Activated T-helper 2 cell treated with anti-CD3 and anti-CD28 coated beads, Interferon-gamma antibody, Interleukin-2, Interleukin-4, amounts not matched to agents 10 μg/mL and 5 μg/mL and 100 μg/mL, durations not matched to agents 14 hours and 24 hours and 36 hours (primary cell): ENCODE measurements around the gene TTYH1. TPM values are rescaled to one million over a fixed set of nuclear protein-coding genes. Genes with fewer than 3 reads are reported as not detected.

Experiments used
- DNase-seq: peaks from one replicate; pipeline ENCODE4 v3.0.0; 2021; ENCODE audit warnings: low spot score
- H3K27ac Mint-ChIP-seq: one replicate; pipeline ENCODE4 v1.8.0; 2021; ENCODE audit warnings: mixed read lengths
- H3K27me3 Mint-ChIP-seq: one replicate; pipeline ENCODE4 v1.8.0; 2021; ENCODE audit warnings: low read depth, mixed read lengths
- H3K36me3 Mint-ChIP-seq: one replicate; pipeline ENCODE4 v1.8.0; 2021; ENCODE audit warnings: low read depth, mixed read lengths
- H3K4me1 Mint-ChIP-seq: one replicate; pipeline ENCODE4 v1.8.0; 2021; ENCODE audit warnings: low read depth, mixed read lengths
- H3K4me3 Mint-ChIP-seq: one replicate; pipeline ENCODE4 v1.8.0; 2021; ENCODE audit warnings: low read depth, mild to moderate bottlenecking, moderate library complexity, mixed read lengths
- H3K9me3 Mint-ChIP-seq: one replicate; pipeline ENCODE4 v1.8.0; 2021; ENCODE audit warnings: mixed read lengths
- intact Hi-C: fragments of 100-400 bp; cut with micrococcal nuclease; formaldehyde crosslinking; loops from one replicate; pipeline ENCODE4 v1.15.1; 2023
- total RNA-seq: library from RNA; stranded (reverse); gene quantifications from 2 replicates; pipeline ENCODE4 v1.2.3, GENCODE V29; 2022

TTYH1 gene
- total RNA-seq, 1 donor from 2014 or later = 0.50 TPM

- no peaks in the 10 kb centered on the region for H3K36me3 Mint-ChIP-seq
- no peaks in the 10 kb centered on the region for H3K9me3 Mint-ChIP-seq
- H3K27me3 Mint-ChIP-seq = peaks cover 13% of the 10 kb centered on the region
- H3K4me3 Mint-ChIP-seq = no peak overlapping the region
- H3K27ac Mint-ChIP-seq = no peak overlapping the region
- H3K4me1 Mint-ChIP-seq = peaks cover 14% of the 10 kb centered on the region
- intact Hi-C loops = no loop called here
- no peak for DNase-seq
These were observed 4.8 kb downstream of the TTYH1 start for GRCh38 chr19:54420068-54420382.

DNA sequence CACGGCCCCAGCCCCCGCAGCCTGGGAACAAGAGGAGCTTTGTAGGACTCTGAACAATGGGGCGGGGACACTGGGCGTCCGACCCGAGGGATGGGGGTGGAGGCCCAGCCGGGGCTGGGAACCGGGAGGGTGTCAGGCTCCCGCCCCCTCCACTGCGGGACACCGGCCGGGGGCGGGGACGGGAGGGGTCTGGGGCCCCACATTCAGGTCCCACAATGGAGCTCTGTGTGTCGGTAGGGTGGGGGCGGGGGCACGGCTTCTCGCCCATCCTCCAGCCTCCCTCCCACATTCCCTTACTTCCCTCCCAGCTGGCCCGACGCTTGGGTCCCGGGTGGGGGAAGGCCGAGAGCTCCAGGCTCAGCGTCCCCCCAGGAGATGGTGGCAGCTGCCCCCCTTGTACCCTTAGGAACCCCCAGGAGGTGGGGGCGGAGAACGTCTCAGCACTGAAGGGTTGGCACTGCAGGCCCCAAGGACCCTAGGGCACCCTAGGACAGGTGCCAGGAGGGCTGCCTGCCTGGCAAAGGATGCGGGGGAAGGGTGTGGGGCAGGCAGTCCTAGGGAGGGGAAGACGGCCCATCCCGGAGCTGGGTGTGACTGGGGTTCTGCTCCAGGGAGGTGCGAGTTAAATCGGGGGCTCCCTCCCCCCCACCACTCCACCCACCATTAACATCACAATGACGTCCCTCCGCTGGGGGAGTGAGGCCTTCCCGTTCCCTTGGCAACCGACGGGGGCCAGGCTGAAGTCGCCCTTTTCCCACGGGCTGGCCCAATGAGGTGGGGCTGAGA is 5.3 kb downstream of the TTYH1 start:
- Mint-ChIP-seq H3K4me3 (no peak overlapping the region), H3K27me3 (peaks cover 13% of the 10 kb centered on the region), H3K9me3 (no peaks in the 10 kb centered on the region), H3K4me1 (peaks cover 14% of the 10 kb centered on the region), H3K36me3 (no peaks in the 10 kb centered on the region), H3K27ac (no peak overlapping the region)
- no peak for DNase-seq
- intact Hi-C loops = no loop called here

GRCh38 chr19:54421169-54421516 is 5.9 kb downstream of the TTYH1 start:
- Mint-ChIP-seq H3K4me1 (peaks cover 14% of the 10 kb centered on the region), H3K4me3 (no peak overlapping the region), H3K27ac (no peak overlapping the region), H3K9me3 (no peaks in the 10 kb centered on the region), H3K36me3 (no peaks in the 10 kb centered on the region), H3K27me3 (peaks cover 8% of the 10 kb centered on the region)
- no peak for DNase-seq
- intact Hi-C loops = no loop called here

- intact Hi-C loops = no loop called here
- Mint-ChIP-seq H3K4me3 (no peak overlapping the region), H3K36me3 (no peaks in the 10 kb centered on the region), H3K4me1 (peaks cover 14% of the 10 kb centered on the region), H3K27me3 (peaks cover 8% of the 10 kb centered on the region), H3K9me3 (no peaks in the 10 kb centered on the region), H3K27ac (no peak overlapping the region)
- DNase-seq = no peak
These were observed 6.3 kb downstream of the TTYH1 start for GRCh38 chr19:54421521-54421920.

DNA sequence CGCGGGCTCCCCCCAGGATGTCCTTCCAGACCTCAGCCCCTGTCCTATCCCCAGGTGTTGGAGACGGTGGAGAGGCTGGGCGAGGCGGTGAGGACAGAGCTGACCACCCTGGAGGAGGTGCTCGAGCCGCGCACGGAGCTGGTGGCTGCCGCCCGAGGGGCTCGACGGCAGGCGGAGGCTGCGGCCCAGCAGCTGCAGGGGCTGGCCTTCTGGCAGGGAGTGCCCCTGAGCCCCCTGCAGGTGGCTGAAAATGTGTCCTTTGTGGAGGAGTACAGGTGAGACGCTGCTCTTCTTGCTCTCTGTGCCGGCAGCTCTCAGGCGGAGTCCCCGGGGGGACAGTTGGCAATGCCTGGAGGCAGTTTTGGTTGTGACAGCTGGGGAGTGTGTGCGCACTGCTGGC is 6.9 kb downstream of the TTYH1 start:
- no peak for DNase-seq
- Mint-ChIP-seq H3K36me3 (no peaks in the 10 kb centered on the region), H3K4me3 (no peak overlapping the region), H3K9me3 (no peaks in the 10 kb centered on the region), H3K4me1 (peaks cover 13% of the 10 kb centered on the region), H3K27me3 (peaks cover 6% of the 10 kb centered on the region), H3K27ac (no peak overlapping the region)
- intact Hi-C loops = no loop called here

- no peak overlapping the region for H3K4me3 Mint-ChIP-seq
- no peaks in the 10 kb centered on the region for H3K9me3 Mint-ChIP-seq
- DNase-seq = no peak
- H3K36me3 Mint-ChIP-seq = no peaks in the 10 kb centered on the region
- H3K4me1 Mint-ChIP-seq = no peaks in the 10 kb centered on the region
- intact Hi-C loops = no loop called here
- H3K27ac Mint-ChIP-seq = no peak overlapping the region
- H3K27me3 Mint-ChIP-seq = peaks cover under 1% of the 10 kb centered on the region
These were observed 8.9 kb downstream of the TTYH1 start for GRCh38 chr19:54424201-54424600.

DNA sequence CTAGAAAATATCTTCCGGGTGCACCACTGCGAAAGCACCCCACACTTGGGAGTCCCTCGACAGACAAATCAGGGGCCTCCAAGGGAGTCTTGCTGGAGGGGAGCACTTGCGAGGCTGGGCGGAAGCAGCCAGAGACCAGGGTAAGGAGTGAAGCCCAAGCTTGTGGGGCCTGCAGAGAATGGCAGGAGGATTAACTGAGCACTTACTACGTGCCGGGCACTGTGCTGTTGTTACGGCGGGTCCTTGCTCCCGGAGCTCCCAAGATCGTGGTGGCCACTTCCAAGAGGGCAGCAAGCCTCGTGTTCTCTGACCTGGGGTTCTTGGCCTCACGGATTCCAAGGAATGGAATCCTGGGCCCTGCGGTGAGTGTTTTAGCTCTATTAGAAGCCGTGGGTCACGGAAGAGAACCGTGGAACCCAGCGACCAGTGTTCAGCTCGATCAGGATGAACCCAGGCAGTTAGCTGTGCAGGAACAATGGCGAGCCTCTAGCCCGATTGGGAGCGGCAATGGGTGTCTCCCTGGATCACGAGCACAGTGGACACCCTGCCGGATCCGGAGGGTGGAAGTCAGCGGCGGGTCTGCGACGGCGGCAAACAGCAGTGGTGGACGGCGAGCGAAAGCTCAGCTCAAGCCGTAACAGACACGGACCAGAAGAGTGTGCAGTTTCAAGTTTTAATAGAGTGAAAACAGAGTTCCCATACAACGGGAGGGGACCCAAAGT is 9.6 kb downstream of the TTYH1 start:
- DNase-seq = no peak
- H3K27me3 Mint-ChIP-seq = peaks cover 5% of the 10 kb centered on the region
- no peak overlapping the region for H3K4me3 Mint-ChIP-seq
- no peaks in the 10 kb centered on the region for H3K9me3 Mint-ChIP-seq
- no peak overlapping the region for H3K27ac Mint-ChIP-seq
- intact Hi-C loops = no loop called here
- H3K36me3 Mint-ChIP-seq = no peaks in the 10 kb centered on the region
- H3K4me1 Mint-ChIP-seq = no peaks in the 10 kb centered on the region

GRCh38 chr19:54425382-54425723 is 10.1 kb downstream of the TTYH1 start:
- no peak for DNase-seq
- intact Hi-C loops = no loop called here
- peaks cover 5% of the 10 kb centered on the region for H3K27me3 Mint-ChIP-seq
- no peaks in the 10 kb centered on the region for H3K4me1 Mint-ChIP-seq
- no peaks in the 10 kb centered on the region for H3K9me3 Mint-ChIP-seq
- H3K27ac Mint-ChIP-seq = no peak overlapping the region
- H3K36me3 Mint-ChIP-seq = no peaks in the 10 kb centered on the region
- H3K4me3 Mint-ChIP-seq = no peak overlapping the region

DNA sequence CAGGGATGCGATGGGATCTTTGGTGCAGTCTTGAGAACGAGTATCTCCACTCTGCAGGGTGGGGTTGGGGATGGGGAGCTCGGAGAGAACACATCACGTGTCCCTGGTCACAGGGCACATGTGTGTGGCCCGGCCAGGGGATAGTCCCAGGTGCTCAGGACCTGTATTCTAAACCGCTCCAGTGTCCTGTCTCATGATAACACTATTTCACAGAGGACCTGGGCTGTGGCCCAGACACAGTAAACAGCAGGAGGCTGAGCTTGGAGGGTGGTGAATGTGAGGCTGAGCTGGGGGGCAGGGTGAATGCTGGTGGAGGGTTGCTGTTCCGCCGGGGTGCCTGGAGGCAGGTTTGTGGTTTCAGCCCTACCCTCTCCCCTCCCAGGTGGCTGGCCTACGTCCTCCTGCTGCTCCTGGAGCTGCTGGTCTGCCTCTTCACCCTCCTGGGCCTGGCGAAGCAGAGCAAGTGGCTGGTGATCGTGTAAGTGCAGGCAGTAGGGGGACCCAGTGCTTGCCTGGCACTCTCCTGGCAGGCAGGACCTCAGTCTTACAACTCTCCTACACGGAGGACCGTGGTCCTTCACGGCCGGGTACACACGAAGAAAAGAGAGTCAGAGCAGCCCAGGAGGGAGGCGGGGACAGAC is 11.1 kb downstream of the TTYH1 start:
- peaks cover 5% of the 10 kb centered on the region for H3K27me3 Mint-ChIP-seq
- H3K9me3 Mint-ChIP-seq = no peaks in the 10 kb centered on the region
- DNase-seq = no peak
- no peaks in the 10 kb centered on the region for H3K36me3 Mint-ChIP-seq
- H3K27ac Mint-ChIP-seq = no peak overlapping the region
- H3K4me3 Mint-ChIP-seq = no peak overlapping the region
- H3K4me1 Mint-ChIP-seq = no peaks in the 10 kb centered on the region
- intact Hi-C loops = no loop called here

DNA sequence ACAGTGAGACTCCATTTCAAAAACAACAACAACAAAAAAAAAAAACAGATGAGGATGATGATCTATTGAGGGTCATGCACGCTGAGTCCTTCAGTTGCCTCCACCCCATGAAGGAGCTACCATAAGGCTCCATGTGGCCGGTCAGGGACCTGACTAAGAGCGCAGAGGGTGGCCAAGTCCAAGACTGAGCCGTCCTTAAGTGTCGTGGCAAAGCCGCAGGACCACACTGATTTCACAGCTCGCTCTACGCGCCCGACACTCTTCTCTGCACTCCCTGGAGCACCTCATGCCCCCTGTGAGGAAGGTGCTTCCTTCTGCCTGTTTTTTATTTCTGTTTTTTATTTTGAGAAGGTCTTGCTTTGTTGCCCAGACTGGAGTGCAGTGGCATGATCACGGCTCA is 12.3 kb downstream of the TTYH1 start:
- Mint-ChIP-seq H3K36me3 (no peaks in the 10 kb centered on the region), H3K27ac (no peak overlapping the region), H3K9me3 (no peaks in the 10 kb centered on the region), H3K27me3 (peaks cover 5% of the 10 kb centered on the region), H3K4me3 (no peak overlapping the region), H3K4me1 (no peaks in the 10 kb centered on the region)
- intact Hi-C loops = no loop called here
- no peak for DNase-seq

DNA sequence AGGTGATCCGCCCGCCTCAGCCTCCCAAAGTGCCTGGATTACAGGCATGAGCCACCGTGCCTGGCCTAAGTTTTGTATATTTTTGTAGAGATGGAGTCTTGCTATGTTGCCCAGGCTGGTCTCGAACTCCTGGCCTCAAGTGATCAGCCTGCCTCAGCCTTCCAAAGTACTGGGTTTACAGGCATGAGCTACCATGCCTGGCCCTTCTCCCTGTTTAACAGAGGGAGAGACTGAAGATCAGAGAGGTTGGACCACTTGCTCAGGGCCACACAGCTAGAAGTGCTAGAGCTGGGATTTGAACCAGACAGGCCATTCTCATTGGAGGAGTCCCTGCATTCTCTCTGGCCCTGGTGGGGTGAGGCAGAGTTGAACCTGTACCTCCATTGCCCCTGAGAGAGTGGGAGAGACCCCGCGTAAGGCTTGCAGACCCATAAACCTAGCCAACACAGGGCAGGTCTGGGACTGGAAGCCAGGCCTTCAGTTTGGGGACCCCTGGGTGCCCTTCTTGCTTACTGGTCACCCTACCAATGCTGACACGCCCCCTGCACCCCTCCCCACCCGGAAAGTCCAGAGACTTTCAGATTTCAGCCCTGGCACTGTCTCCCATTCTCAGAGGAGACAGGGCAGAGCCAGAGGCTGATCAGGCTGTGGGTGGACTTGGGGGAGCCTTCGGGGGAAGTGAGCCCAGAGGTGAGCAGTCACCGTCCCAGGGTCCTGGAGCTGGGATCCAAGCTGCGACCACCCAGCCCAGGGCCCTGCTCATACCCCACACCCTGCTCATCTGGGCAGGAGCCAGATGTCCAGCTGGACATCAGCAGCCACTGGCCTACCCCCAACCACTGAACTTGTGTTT is 13.3 kb downstream of the TTYH1 start:
- intact Hi-C loops = no loop called here
- Mint-ChIP-seq H3K27ac (no peak overlapping the region), H3K27me3 (peaks cover 5% of the 10 kb centered on the region), H3K9me3 (no peaks in the 10 kb centered on the region), H3K4me1 (no peaks in the 10 kb centered on the region), H3K36me3 (no peaks in the 10 kb centered on the region), H3K4me3 (no peak overlapping the region)
- DNase-seq = no peak

DNA sequence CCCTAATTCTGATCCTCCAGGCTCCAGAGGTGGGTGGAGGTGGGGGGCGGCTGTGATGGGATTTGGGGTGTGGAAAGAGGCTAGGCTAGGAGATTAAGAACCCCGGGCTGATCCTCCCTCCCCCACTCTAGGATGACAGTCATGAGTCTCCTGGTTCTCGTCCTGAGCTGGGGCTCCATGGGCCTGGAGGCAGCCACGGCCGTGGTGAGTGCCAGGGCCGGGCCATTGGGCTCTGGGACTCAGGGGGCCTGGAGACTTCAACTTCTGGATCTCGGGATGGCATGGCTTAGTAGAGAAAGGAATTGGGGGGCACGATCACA is 13.9 kb downstream of the TTYH1 start:
- Mint-ChIP-seq H3K27me3 (peaks cover 5% of the 10 kb centered on the region), H3K4me1 (no peaks in the 10 kb centered on the region), H3K4me3 (no peak overlapping the region), H3K27ac (no peak overlapping the region), H3K9me3 (no peaks in the 10 kb centered on the region), H3K36me3 (no peaks in the 10 kb centered on the region)
- no peak for DNase-seq
- intact Hi-C loops = no loop called here
